Activated naive CD8-positive, alpha-beta T cell treated with anti-CD3 and anti-CD28 coated beads, Interleukin-2, amount 10 ng/mL, durations not matched to agents 7 days and 5 days (primary cell): Measurements from ENCODE around the gene BRSK2. TPM values are rescaled to one million over a fixed set of nuclear protein-coding genes. Genes with fewer than 3 reads are reported as not detected.
"Not testable (repeated sequence)": the region's sequence is repeated elsewhere in the genome, so short reads cannot be mapped to it uniquely, and the experiment has no call there.

ENCODE experiments used
- ATAC-seq: fragments of 150-1000 bp; cut with Tn5 transposase; one replicate; pipeline ENCODE4 v1.10.0; 2021; ENCODE audit warnings: low read depth, moderate library complexity
- POLR2A ChIA-PET: fragments of 350-600 bp; sonication (Branson Sonifier 250); formaldehyde crosslinking; loops from one replicate; lab custom pipeline; 2021; ENCODE audit warnings: antibody characterized with exemption; lab: Charles Lee
- DNase-seq: peaks from one replicate; pipeline ENCODE4 v3.0.0; 2021
- H3K27ac Mint-ChIP-seq: one replicate; pipeline ENCODE4 v1.8.0; 2022; ENCODE audit warnings: mild to moderate bottlenecking, mixed read lengths
- H3K27me3 Mint-ChIP-seq: one replicate; pipeline ENCODE4 v1.8.0; 2022; ENCODE audit warnings: mild to moderate bottlenecking, moderate library complexity, mixed read lengths
- H3K36me3 Mint-ChIP-seq: one replicate; pipeline ENCODE4 v1.8.0; 2021; ENCODE audit warnings: mild to moderate bottlenecking, mixed read lengths
- H3K4me1 Mint-ChIP-seq: one replicate; pipeline ENCODE4 v1.8.0; 2021; ENCODE audit warnings: mixed read lengths
- H3K4me3 Mint-ChIP-seq: one replicate; pipeline ENCODE4 v1.8.0; 2022; ENCODE audit warnings: mild to moderate bottlenecking, moderate library complexity, mixed read lengths
- H3K9me3 Mint-ChIP-seq: one replicate; pipeline ENCODE4 v1.8.0; 2021; ENCODE audit warnings: mixed read lengths
- total RNA-seq, 2 experiments: library from RNA; stranded (reverse); gene quantifications; one replicate each; pipeline ENCODE4 v1.2.3, GENCODE V29; 2021

Gene BRSK2
- total RNA-seq, 2 experiments from 2014 or later, result 0.36 to 0.37 TPM

- Mint-ChIP-seq H3K4me1 (no peaks in the 10 kb centered on the region), H3K27me3 (no peaks in the 10 kb centered on the region), H3K9me3 (peaks cover 7% of the 10 kb centered on the region), H3K4me3 (no peak overlapping the region), H3K27ac (no peak overlapping the region), H3K36me3 (no peaks in the 10 kb centered on the region)
- no peak for DNase-seq
- ATAC-seq, result no peak
- POLR2A ChIA-PET, result no interaction called here
Measured at GRCh38 chr11:1422981-1423380, 33.2 kb downstream of the BRSK2 start.

- H3K4me3 Mint-ChIP-seq, H3K9me3 Mint-ChIP-seq, H3K36me3 Mint-ChIP-seq, POLR2A ChIA-PET, H3K27me3 Mint-ChIP-seq, H3K27ac Mint-ChIP-seq, ATAC-seq, DNase-seq, H3K4me1 Mint-ChIP-seq: not testable (repeated sequence)
Measured at GRCh38 chr11:1423406-1423805, 33.7 kb downstream of the BRSK2 start.

- POLR2A ChIA-PET, result no interaction called here
- no peak for DNase-seq
- H3K4me1 Mint-ChIP-seq, result no peaks in the 10 kb centered on the region
- no peak overlapping the region for H3K4me3 Mint-ChIP-seq
- H3K27ac Mint-ChIP-seq, result no peak overlapping the region
- peaks cover 2% of the 10 kb centered on the region for H3K9me3 Mint-ChIP-seq
- ATAC-seq, result no peak
- H3K36me3 Mint-ChIP-seq, result no peaks in the 10 kb centered on the region
- H3K27me3 Mint-ChIP-seq, result no peaks in the 10 kb centered on the region
Measured at GRCh38 chr11:1425006-1425405, 35.3 kb downstream of the BRSK2 start.

GRCh38 chr11:1425439-1425838 lies 35.7 kb downstream of the BRSK2 start:
- POLR2A ChIA-PET, result no interaction called here
- Mint-ChIP-seq H3K27ac (no peak overlapping the region), H3K36me3 (no peaks in the 10 kb centered on the region), H3K4me1 (no peaks in the 10 kb centered on the region), H3K9me3 (peaks cover 2% of the 10 kb centered on the region), H3K4me3 (no peak overlapping the region), H3K27me3 (no peaks in the 10 kb centered on the region)
- no peak for DNase-seq
- no peak for ATAC-seq

GRCh38 chr11:1428762-1429316 lies 39.1 kb downstream of the BRSK2 start:
- ATAC-seq, result no peak

GRCh38 chr11:1433568-1433967 lies 43.8 kb downstream of the BRSK2 start:
- POLR2A ChIA-PET, result no interaction called here
- H3K27me3 Mint-ChIP-seq, result no peaks in the 10 kb centered on the region
- no peak overlapping the region for H3K4me3 Mint-ChIP-seq
- ATAC-seq, result no peak
- H3K9me3 Mint-ChIP-seq, result no peaks in the 10 kb centered on the region
- H3K4me1 Mint-ChIP-seq, result no peaks in the 10 kb centered on the region
- no peaks in the 10 kb centered on the region for H3K36me3 Mint-ChIP-seq
- H3K27ac Mint-ChIP-seq, result no peak overlapping the region
- no peak for DNase-seq

More at GRCh38 chr11:1428762-1429316, 39.1 kb downstream of the BRSK2 start:
- no peaks in the 10 kb centered on the region for H3K36me3 Mint-ChIP-seq
- no peaks in the 10 kb centered on the region for H3K27me3 Mint-ChIP-seq
- POLR2A ChIA-PET, result no interaction called here
- no peaks in the 10 kb centered on the region for H3K4me1 Mint-ChIP-seq
- H3K27ac Mint-ChIP-seq, result no peak overlapping the region
- H3K9me3 Mint-ChIP-seq, result no peaks in the 10 kb centered on the region
- no peak for DNase-seq
- no peak overlapping the region for H3K4me3 Mint-ChIP-seq

GRCh38 chr11:1433977-1434640 lies 44.4 kb downstream of the BRSK2 start:
- no peaks in the 10 kb centered on the region for H3K27me3 Mint-ChIP-seq
- no peaks in the 10 kb centered on the region for H3K36me3 Mint-ChIP-seq
- H3K4me1 Mint-ChIP-seq, result no peaks in the 10 kb centered on the region
- DNase-seq, result no peak
- H3K27ac Mint-ChIP-seq, result no peak overlapping the region
- no peaks in the 10 kb centered on the region for H3K9me3 Mint-ChIP-seq
- POLR2A ChIA-PET, result no interaction called here
- H3K4me3 Mint-ChIP-seq, result no peak overlapping the region
- ATAC-seq, result no peak

- H3K4me3 Mint-ChIP-seq, DNase-seq, ATAC-seq: not testable (repeated sequence)
Measured at GRCh38 chr11:1435479-1435819, 45.7 kb downstream of the BRSK2 start.

GRCh38 chr11:1435820-1436467 lies 46.2 kb downstream of the BRSK2 start:
- POLR2A ChIA-PET, result no interaction called here
- Mint-ChIP-seq H3K27ac (no peak overlapping the region), H3K4me1 (no peaks in the 10 kb centered on the region), H3K27me3 (no peaks in the 10 kb centered on the region), H3K36me3 (no peaks in the 10 kb centered on the region), H3K4me3 (no peak overlapping the region), H3K9me3 (no peaks in the 10 kb centered on the region)
- DNase-seq (no peak), ATAC-seq (no peak)

More at GRCh38 chr11:1435479-1435819, 45.7 kb downstream of the BRSK2 start:
- H3K27ac Mint-ChIP-seq, H3K27me3 Mint-ChIP-seq, POLR2A ChIA-PET, H3K4me1 Mint-ChIP-seq, H3K36me3 Mint-ChIP-seq, H3K9me3 Mint-ChIP-seq: not testable (repeated sequence)

- H3K4me1 Mint-ChIP-seq, result no peaks in the 10 kb centered on the region
- H3K36me3 Mint-ChIP-seq, result no peaks in the 10 kb centered on the region
- H3K27me3 Mint-ChIP-seq, result no peaks in the 10 kb centered on the region
- DNase-seq, result no peak
- ATAC-seq, result peak; percentile 21
- no peak overlapping the region for H3K27ac Mint-ChIP-seq
- POLR2A ChIA-PET, result no interaction called here
- no peaks in the 10 kb centered on the region for H3K9me3 Mint-ChIP-seq
- no peak overlapping the region for H3K4me3 Mint-ChIP-seq
Measured at GRCh38 chr11:1436468-1437039, 46.8 kb downstream of the BRSK2 start.

GRCh38 chr11:1437500-1437899 lies 47.8 kb downstream of the BRSK2 start:
- Mint-ChIP-seq H3K36me3 (no peaks in the 10 kb centered on the region), H3K9me3 (no peaks in the 10 kb centered on the region), H3K27me3 (no peaks in the 10 kb centered on the region), H3K4me1 (no peaks in the 10 kb centered on the region), H3K4me3 (no peak overlapping the region), H3K27ac (no peak overlapping the region)
- ATAC-seq (no peak), DNase-seq (no peak)
- POLR2A ChIA-PET, result no interaction called here

GRCh38 chr11:1438261-1438966 lies 48.7 kb downstream of the BRSK2 start:
- ATAC-seq, result no peak
- no peaks in the 10 kb centered on the region for H3K4me1 Mint-ChIP-seq
- DNase-seq, result no peak
- no peaks in the 10 kb centered on the region for H3K27me3 Mint-ChIP-seq
- H3K27ac Mint-ChIP-seq, result no peak overlapping the region
- H3K4me3 Mint-ChIP-seq, result no peak overlapping the region
- no peaks in the 10 kb centered on the region for H3K36me3 Mint-ChIP-seq
- H3K9me3 Mint-ChIP-seq, result no peaks in the 10 kb centered on the region
- POLR2A ChIA-PET, result no interaction called here

- Mint-ChIP-seq H3K9me3 (no peaks in the 10 kb centered on the region), H3K4me3 (no peak overlapping the region), H3K36me3 (no peaks in the 10 kb centered on the region), H3K27me3 (no peaks in the 10 kb centered on the region), H3K4me1 (no peaks in the 10 kb centered on the region), H3K27ac (no peak overlapping the region)
- ATAC-seq (no peak), DNase-seq (no peak)
- POLR2A ChIA-PET, result no interaction called here
Measured at GRCh38 chr11:1438967-1439330, 49.2 kb downstream of the BRSK2 start.
